HG02981 (cell line): ENCODE measurements around the gene NDST3.

ENCODE experiments used
- ATAC-seq: cut with Tn5 transposase; IDR thresholded peaks from one replicate; pipeline ENCODE4 v1.9.1; 2021; ENCODE audit warnings: mild to moderate bottlenecking, moderate library complexity; ENCODE audit not compliant: unreplicated experiment

Gene NDST3

GRCh38 chr4:118173956-118174725 is 139.9 kb downstream of the NDST3 start:
- ATAC-seq = no peak

GRCh38 chr4:118175506-118175905 is 141.2 kb downstream of the NDST3 start:
- ATAC-seq = no peak

GRCh38 chr4:118177126-118177525 is 142.8 kb downstream of the NDST3 start:
- no peak for ATAC-seq

- no peak for ATAC-seq
Measured at GRCh38 chr4:118180776-118181175, 146.5 kb downstream of the NDST3 start.

GRCh38 chr4:118190903-118191302 is 156.6 kb downstream of the NDST3 start:
- ATAC-seq = no peak

GRCh38 chr4:118193421-118193820 is 159.1 kb downstream of the NDST3 start:
- ATAC-seq = no peak

GRCh38 chr4:118206627-118207026 is 172.3 kb downstream of the NDST3 start:
- ATAC-seq = no peak

GRCh38 chr4:118213101-118213500 is 178.8 kb downstream of the NDST3 start:
- ATAC-seq = no peak

- ATAC-seq = no peak
Measured at GRCh38 chr4:118215826-118216225, 181.5 kb downstream of the NDST3 start.

- no peak for ATAC-seq
Measured at GRCh38 chr4:118221227-118221800, 187.0 kb downstream of the NDST3 start.

GRCh38 chr4:118224243-118224829 is 190.1 kb downstream of the NDST3 start:
- no peak for ATAC-seq

GRCh38 chr4:118225511-118225910 is 191.2 kb downstream of the NDST3 start:
- no peak for ATAC-seq

- ATAC-seq = no peak
Measured at GRCh38 chr4:118226311-118227010, 192.2 kb downstream of the NDST3 start.

GRCh38 chr4:118235566-118236120 is 201.4 kb downstream of the NDST3 start:
- ATAC-seq = no peak

- ATAC-seq = no peak
Measured at GRCh38 chr4:118237531-118237930, 203.2 kb downstream of the NDST3 start.

GRCh38 chr4:118249890-118250289 is 215.6 kb downstream of the NDST3 start:
- no peak for ATAC-seq

GRCh38 chr4:118254368-118254767 is 220.1 kb downstream of the NDST3 start:
- no peak for ATAC-seq

- ATAC-seq = no peak
Measured at GRCh38 chr4:118259111-118259510, 224.8 kb downstream of the NDST3 start.

GRCh38 chr4:118260309-118260708 is 226.0 kb downstream of the NDST3 start:
- ATAC-seq = no peak

GRCh38 chr4:118264096-118264495 is 229.8 kb downstream of the NDST3 start:
- ATAC-seq = no peak
